Pons (tissue), 1 donor: ENCODE results near the gene DNTTIP2.
A peak's percentile ranks its signal among the peaks of the same experiment; 100 is the strongest.
"Not testable (repeated sequence)": the region's sequence is repeated elsewhere in the genome, so short reads cannot be mapped to it uniquely, and the experiment has no call there.

Source experiments
- DNase-seq: peaks from one replicate; pipeline ENCODE4 v3.0.0-alpha.2; 2016; ENCODE audit warnings: low spot score

DNTTIP2 gene, protein sequence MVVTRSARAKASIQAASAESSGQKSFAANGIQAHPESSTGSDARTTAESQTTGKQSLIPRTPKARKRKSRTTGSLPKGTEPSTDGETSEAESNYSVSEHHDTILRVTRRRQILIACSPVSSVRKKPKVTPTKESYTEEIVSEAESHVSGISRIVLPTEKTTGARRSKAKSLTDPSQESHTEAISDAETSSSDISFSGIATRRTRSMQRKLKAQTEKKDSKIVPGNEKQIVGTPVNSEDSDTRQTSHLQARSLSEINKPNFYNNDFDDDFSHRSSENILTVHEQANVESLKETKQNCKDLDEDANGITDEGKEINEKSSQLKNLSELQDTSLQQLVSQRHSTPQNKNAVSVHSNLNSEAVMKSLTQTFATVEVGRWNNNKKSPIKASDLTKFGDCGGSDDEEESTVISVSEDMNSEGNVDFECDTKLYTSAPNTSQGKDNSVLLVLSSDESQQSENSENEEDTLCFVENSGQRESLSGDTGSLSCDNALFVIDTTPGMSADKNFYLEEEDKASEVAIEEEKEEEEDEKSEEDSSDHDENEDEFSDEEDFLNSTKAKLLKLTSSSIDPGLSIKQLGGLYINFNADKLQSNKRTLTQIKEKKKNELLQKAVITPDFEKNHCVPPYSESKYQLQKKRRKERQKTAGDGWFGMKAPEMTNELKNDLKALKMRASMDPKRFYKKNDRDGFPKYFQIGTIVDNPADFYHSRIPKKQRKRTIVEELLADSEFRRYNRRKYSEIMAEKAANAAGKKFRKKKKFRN

DNA sequence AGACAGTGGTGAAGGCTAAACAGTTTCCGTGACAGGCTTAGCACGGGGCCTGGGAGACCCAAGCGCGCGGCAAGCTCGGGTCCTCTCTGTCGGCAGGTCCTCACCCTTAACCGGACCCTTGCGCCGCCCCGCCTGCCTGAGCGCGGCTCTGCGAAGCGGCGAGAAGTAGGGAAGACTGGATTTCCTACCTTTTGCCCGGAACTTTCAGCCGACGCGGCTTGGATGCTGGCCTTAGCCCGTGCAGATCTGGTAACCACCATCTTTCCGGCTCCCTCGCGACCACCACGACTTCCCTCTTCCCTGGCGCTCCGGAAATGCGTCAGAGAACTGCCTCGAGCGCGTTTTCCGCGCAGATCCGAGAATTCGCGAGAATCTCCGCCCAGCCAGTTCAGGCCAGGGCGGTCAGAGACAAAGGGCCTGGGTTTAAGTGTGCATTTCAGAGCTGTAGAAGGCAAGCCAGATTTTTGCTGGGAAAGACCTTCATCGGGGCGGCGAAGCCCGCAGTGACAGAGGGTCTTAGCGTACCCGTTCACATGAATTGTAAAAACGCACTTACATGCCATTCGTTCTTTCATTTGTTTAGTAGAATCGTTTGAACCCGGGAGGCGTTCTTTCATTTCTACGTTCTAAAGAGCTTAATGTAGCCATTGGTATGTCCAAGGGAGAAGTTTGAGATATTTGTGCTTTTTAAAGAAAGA lies at the start of gene DNTTIP2:
Gene DNTTIP2 (minus strand): TSS at position 318 of the 698 bp plus-strand sequence. CDS start 58 bp downstream, at position 260.
- peak; percentile 92 for DNase-seq

DNA sequence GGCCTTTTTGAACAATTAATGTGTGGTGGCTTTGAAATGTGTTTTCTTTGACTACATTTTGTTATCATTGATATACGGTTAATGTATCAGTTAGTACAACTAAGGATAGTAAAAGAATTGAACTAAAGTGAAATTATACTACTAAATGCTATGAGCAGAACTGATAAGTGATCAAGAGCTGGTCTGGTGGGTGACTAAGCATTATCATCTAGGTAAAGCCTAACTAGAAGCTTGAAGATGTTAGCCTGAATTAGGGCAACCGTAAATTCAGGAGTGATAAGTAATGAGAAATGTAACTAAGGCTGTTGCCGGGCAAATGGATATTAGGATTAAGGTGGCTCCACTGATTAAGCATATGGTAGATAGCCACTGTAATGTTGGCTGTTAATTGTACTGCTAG lies 46.2 kb upstream of the DNTTIP2 start:
- DNase-seq: no peak

DNA sequence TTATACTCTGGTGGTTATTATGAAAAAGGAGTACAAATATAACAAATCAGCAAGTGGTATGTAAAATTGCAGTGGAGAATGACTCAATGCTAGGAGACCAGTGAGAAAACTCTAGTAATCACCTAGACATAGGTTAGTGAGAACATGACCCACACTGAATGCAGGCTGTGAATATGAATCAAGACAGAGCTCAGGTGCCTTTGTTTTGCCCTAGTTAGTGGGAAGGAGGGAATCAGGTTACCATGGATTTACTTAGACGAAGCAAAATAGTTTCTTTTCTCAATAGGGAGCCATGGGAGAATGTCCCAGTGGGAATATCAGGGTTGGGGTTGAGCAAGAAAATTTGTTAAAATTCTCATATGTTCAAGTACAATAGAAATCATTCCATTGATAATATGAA lies 40.8 kb upstream of the DNTTIP2 start:
- no peak for DNase-seq

DNA sequence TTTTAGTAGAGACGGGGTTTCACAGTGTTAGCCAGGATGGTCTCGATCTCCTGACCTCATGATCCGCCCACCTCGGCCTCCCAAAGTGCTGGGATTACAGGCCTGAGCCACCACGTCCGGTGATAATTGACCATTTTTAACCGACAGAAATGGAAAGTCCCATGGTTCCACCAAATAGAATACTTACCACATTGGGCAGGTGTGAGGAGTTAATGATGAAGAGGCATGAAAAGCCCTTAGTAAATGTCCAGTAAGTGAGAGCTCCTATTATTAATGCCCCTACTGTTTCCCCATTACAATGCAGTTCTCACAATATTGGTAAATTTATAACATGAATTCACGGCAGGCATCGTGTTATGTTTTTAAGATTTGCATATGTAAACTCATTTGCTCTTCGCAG lies 38.3 kb upstream of the DNTTIP2 start:
- no peak for DNase-seq

DNA sequence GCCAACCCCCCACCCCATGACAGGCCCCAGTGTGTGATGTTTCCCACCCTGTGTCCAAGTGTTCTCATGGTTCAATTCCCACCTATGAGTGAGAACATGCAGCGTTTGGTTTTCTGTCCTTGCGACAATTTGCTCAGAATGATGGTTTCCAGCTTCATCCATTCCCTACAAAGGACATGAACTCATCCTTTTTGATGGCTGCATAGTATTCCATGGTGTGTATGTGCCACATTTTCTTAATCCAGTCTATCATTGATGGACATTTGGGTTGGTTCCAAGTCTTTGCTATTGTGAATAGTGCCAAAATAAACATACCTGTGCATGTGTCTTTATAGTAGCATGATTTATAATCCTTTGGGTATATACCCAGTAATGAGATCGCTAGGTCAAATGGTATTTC lies 31.9 kb upstream of the DNTTIP2 start:
- not testable (repeated sequence) for DNase-seq

DNA sequence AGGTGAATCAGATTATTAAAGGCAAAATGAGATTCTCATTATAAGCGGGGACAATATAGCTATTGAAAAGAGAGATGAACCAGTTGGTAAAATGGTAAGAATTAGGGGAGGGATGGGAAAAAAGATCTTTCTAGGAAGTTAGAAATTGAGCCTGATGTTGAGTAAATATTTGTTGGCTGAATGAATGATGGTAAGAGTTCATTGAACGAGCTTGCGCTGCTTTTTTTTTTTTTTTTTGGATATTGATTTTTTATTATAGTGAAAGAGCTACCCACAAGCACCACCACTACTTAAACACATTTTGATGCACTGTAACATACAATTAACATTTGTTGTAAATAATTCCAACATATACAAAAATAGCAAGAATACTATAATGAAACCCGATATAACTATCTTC lies 31.3 kb upstream of the DNTTIP2 start:
- DNase-seq: no peak

DNA sequence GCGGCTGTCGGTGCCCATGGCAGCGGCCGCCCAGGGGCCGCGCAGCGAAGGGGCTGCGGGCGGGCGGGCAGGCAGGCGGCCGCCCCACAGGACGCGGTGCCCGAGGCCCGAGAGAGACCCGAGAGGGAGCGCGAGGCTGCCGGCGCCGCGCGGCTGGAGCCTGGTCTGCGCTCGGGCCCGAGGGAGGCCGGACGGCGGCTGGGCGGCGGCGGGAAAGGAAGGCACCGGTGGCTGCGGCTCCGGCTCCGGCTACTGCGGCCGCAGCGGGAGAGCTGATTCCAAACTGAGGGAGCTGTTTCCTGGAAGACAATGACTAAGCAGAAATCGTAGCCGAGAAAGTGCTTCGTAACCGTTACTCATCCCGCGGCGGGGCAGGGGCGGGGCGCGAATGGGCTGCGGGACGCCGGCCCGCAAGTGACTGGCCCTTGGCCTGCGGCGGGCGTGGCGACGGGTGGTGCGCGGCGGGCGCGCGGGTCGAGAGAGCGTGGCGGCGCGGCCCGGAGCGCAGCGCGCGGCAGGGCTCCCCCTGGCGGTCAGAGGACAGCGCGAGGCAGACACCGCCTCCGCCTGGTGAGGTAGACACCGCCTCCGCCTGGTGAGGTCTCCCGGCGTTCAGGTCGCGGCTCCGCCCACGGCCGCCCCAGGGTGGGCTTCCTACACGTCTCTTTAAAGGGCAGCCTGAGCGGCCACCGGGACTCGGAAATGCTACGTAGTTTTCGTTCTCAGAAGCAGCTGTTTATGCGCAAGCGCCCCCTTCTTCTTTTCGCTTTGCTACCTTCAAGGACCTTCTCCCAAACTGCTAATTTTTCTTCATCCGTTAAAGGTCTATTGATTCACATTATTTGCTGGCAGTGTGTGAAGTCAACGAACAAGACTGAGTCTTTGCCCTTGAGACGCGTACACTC lies 30.4 kb upstream of the DNTTIP2 start, which contains the start of gene GCLM:
Gene GCLM (minus strand): TSS at position 285 of the 905 bp plus-strand sequence. CDS start 267 bp downstream, at position 18.
- peak; percentile 83 for DNase-seq

DNA sequence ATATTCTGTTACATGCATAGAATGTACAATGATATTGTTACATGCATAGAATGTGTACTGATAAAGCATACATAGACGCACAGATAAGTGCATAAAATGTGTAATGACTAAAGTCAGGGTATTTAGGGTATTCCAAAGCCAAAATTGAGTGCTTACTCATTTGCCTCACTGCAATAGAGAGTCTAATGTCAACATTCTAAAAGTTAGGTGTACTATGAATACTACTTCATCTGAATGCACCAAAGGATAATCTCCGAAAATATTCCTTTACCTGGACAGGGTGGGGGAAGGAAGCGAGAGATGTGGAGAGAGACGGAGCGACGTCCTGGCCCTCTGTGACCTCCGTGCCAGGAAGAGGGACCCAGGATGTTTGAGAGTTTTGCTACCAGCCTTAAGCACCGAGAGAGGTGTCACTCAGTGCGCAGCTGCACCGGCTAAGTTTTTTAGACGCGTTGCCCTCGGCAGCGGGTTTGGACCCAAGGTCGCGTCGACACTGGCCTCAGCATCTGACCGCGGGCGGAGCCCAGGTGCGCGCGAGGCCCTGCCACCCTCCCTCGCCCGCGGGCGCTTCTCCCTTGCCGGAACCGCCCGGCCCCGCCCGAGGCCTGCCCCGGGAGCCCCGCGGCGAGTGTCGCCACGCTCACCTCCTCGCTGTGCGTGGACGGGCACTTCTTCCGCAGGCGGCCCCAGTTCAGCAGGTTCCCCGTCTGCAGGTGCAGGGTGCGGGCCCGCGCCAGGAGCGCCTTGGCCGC lies 29.6 kb upstream of the DNTTIP2 start:
- peak; percentile 21 for DNase-seq

DNA sequence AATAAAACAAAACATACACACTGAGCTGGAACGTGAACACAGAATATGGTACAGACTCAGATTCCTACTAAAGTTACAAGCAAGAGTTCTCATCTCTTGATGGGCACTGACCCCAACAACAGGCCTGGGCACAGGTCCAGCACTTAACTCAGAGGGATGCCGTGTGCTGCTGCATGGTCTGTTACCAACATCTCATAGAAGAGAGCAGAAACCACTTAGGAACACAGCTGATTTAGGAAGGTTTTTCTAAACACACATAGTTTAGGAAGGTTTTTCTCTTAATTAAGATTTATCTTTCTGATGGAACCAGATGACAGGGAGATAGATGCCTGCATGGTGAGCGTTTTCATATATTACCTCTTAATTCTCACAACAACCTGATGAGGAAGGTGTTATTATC lies 28.7 kb upstream of the DNTTIP2 start:
- DNase-seq: no peak

DNA sequence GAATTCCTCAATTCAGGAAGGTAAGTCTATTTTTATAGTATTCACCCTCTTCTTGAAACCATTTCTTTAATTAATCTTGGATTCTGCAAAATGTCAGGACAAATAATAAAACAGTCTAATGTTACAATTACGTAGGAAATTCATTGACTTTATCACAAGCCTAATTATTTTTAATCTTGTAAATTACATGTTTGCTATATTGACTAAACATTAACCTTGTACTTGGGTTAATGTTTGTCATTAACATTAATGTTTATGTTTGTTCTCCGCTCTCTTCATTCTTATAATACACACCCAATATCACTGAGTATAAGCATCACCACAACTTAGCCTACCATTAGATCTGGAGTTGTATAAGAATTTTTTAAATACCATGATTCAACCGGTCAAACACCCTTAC lies 27.5 kb upstream of the DNTTIP2 start:
- DNase-seq: no peak

DNA sequence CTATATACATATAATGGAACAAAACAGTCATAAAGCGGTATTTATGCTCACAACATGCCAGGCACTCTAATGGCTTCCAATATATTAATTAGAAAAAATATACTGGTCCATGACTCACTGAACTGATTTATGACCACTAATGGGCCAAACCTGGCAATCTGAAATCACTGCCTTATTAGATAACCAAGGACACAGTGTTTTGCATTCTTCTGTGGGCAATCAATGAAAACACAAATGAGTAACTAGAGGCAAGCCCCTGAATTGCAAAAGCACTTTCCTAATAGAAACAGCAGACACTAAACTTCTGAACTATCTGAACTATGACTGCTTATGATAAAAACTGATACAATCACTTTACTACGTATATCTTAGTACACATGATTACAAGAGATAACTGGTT lies 26.7 kb upstream of the DNTTIP2 start:
- DNase-seq: no peak

DNA sequence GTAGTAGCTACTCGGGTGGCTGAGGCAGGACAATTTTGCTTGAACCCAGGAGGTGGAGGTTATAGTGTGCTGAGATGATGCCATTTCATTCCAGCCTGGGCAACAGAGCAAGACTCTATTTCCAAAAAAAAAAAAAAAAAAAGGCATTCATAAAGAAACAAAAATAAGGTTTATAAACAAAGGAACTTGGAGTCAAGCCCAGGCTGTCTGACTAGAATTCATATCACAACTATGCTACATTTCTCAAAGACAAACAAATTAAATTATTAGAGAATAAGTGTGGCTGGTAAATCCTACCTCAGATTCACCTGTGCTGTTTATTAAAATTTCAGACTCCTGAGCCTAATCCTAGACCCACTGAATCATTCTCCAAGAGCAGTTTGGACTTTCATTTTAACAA lies 26.0 kb upstream of the DNTTIP2 start:
- no peak for DNase-seq

DNA sequence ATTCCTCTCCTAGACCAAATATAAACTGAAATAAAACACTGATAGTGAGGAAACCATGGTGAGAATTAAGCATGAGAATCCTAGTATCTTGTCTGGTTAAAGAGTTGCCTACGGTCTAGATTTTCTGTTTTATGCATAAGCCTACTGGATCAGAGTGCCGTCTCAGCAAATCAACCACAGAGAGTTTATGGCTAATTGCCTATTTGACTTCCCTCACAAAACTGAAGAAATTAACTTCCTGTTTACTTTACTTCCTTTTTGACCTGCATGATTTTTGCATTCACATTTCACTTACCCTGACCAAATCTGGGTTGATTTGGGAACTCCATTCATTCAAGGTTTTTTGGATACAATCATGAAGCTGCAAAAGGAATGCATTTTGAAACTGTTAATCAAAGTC lies 25.2 kb upstream of the DNTTIP2 start:
- DNase-seq: peak; percentile 5

DNA sequence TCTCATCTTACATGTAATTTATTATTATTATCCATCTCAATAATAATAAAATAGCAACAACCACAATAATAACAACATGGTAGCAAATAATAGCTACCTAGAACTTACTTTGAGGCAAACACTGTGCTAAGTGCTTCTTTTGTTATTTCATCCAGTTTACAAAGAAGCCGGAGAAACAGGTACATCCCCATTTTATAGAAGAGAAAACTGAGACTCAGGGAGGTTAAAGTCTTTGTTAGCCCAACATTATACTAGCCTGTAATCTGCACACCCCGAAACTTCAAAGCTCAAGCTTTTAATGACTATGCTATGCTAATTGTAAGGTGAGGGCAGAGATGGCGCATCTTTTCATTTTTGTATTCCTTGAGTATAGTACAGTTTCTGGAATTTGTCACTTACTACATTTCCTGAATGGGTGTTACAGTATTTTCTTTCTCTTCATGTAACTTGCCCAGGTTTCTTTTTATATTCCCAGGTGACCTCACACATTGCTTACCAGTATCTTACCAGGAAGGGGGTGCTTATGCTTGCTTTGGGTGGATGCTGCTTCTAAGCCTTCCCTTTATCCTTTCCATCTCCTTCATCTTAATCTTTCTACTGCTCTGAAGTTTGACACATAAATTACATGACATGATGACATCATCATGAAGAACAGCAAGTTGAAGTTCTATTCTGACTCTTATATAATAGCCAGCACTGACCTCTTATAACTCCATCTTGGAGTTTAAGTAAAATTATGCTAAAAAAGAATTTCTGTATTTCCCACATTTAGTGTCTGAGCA lies 21.9 kb upstream of the DNTTIP2 start:
- no peak for DNase-seq

DNA sequence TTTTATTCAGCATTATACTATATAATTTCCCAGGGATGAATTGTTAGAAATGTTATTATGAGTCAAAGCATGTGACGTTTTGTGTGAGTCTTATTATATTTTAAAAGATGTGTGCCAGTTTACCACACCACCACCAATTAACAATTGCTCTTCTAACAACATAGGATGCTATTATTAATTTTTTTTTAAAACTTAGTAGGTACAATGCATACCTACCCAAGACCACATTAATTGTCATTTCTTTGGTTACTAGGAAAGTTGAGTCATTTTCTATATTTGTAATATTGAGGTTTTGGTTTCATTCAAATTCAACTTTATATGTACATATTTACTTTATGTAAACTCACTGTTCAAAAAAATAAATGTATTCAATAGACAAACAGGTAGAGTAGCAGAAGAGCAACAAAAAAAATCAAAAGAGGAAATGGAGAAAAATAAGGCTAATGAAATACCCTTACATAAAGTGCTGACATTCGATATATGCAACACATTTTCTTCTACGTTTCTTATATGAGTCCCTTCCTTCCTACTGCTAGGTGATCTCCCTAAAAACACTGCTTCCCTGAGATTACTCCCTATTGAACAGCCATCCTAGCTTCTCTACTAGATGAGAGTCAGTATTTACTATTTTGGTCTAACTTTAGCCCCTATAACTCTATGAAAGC lies 20.7 kb upstream of the DNTTIP2 start:
- no peak for DNase-seq

DNA sequence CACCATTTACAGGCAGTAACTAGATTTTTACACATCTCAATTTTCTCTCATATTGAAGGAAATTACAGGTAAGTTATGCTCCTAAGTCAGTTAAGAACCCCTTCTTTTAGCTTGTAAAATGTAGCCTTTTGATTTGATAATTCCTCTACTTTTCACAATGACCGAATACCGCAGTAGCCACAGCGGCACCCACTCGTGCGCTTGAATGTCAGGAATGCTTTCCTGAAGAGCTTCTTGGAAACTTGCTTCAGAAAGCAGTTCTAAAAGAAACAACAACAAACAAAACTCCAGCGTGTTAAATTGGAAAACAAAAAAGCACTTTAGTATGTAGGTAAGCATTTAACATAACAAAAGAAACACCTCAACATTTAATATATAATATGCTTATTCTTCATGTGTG lies 9.9 kb upstream of the DNTTIP2 start:
- DNase-seq: no peak

DNA sequence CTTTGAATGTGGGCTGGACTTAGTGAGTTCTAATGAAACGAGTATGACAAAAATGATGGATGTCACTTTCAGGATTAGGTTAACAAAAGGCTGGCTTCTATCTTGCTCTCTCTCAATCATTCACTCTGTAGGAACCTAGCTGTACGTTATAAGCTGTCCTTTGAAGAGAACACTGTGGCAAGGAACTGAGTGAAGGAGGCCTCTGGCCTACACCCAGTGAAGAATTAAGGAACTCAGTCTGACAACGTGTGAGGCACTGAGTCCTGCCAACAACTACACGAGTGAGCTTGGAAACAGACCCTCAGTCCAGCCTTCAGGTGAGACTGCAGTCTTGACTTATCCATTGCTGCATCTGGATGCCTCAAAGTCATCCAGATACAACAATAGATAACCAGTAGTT lies 3.3 kb upstream of the DNTTIP2 start:
- DNase-seq: no peak

DNA sequence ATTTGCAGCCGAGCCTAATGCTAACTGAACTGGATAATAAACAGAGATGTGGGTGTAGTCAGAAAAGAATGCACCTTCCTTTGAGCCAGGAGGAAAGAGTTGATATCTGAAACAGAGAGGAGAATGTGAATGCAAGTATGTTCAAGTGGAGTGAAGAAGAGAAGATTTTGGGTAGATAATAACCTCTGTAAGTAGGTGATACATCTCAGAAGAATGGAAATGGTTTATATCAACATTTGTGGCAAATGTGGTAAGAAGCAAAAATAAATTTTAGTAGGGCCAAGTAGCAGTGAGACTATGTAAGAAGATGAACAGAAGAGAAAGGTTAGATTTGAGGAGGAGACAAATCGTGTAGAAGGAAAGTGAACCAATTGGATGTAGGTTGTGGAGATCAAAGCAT lies 1.7 kb upstream of the DNTTIP2 start:
- DNase-seq: no peak

DNA sequence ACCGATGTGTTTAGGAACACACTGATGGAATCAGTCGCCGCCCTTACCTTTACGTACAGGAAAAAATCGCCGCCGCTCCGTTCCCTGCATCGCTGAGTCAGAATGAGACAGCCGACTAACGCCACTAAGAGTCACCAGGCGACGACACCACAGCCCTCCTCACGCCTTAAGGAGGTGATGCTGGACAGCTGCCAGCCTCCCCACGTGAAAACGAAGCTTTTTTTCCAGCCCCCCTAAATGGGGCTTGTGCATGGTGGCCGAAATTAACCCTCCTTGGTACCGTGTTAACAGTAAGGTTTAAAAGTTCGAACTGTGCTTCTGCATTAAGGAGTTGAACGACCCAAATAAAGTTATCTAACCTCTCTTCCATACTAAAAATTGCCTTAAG lies 511 bp downstream of the DNTTIP2 start:
- DNase-seq: peak; percentile 37

DNA sequence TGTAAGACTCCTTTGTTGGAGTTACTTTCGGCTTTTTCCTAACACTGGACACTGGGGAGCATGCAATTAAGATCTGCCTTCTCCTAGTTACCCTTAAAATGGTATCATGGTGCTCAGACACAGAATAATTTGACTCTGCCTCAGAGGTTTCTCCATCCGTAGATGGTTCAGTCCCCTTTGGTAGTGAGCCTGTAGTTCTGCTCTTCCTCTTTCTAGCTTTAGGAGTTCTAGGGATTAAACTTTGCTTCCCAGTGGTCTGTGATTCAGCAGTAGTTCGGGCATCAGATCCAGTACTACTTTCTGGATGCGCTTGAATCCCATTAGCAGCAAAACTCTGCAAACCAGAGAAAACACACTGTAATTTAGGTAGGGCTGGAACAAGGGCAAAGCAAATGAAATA lies 1.5 kb downstream of the DNTTIP2 start:
- no peak for DNase-seq
